ENCODE data around the gene SPATA31E1.

Gene SPATA31E1

GRCh38 chr9:87882627-87883026 lies at the start of gene SPATA31E1:
Gene SPATA31E1 (plus strand): TSS chr9:87882877. CDS start chr9:87882892, 15 bp downstream.
- DNase-seq (ENCODE audit: low read depth): no peak
- TF ChIP-seq CTCF (IDR thresholded peaks at IDR 0.05; ENCODE audit: insufficient read depth, low read depth, low read length, missing control alignments): no peak
- no peak within 1 kb of the TSS for H3K4me3 ChIP-seq (ENCODE audit: low read length)

GRCh38 chr9:87834357-87834756 lies 48.3 kb upstream of the SPATA31E1 start:
- no peak for DNase-seq (ENCODE audit: low read depth)
- H3K4me3 ChIP-seq (ENCODE audit: low read length): no peak overlapping the region
- peak; percentile 9 for TF ChIP-seq CTCF (IDR thresholded peaks at IDR 0.05; ENCODE audit: insufficient read depth, low read depth, low read length, missing control alignments)

- no peak overlapping the region for H3K4me3 ChIP-seq (ENCODE audit: low read length)
- no peak for TF ChIP-seq CTCF (IDR thresholded peaks at IDR 0.05; ENCODE audit: insufficient read depth, low read depth, low read length, missing control alignments)
- DNase-seq (ENCODE audit: low read depth): no peak
These were observed 46.1 kb upstream of the SPATA31E1 start for GRCh38 chr9:87836536-87836935.

- no peak for TF ChIP-seq CTCF (IDR thresholded peaks at IDR 0.05; ENCODE audit: insufficient read depth, low read depth, low read length, missing control alignments)
- no peak for DNase-seq (ENCODE audit: low read depth)
- no peak overlapping the region for H3K4me3 ChIP-seq (ENCODE audit: low read length)
These were observed 45.5 kb upstream of the SPATA31E1 start for GRCh38 chr9:87836951-87837705.

- no peak for DNase-seq (ENCODE audit: low read depth)
- H3K4me3 ChIP-seq (ENCODE audit: low read length): no peak overlapping the region
- TF ChIP-seq CTCF (IDR thresholded peaks at IDR 0.05; ENCODE audit: insufficient read depth, low read depth, low read length, missing control alignments): no peak
These were observed 42.5 kb upstream of the SPATA31E1 start for GRCh38 chr9:87840134-87840533.

GRCh38 chr9:87842878-87843585 lies 39.6 kb upstream of the SPATA31E1 start:
- H3K4me3 ChIP-seq (ENCODE audit: low read length): no peak overlapping the region
- no peak for DNase-seq (ENCODE audit: low read depth)
- no peak for TF ChIP-seq CTCF (IDR thresholded peaks at IDR 0.05; ENCODE audit: insufficient read depth, low read depth, low read length, missing control alignments)

Data from epithelial cell of esophagus (primary cell).